HepG2 (cell line): ENCODE measurements around the gene NUDT6. TPM values are rescaled to one million over a fixed set of nuclear protein-coding genes. Genes with fewer than 3 reads are reported as not detected.

Source experiments
- E2F2 ChIP-seq: sonication (generic); formaldehyde crosslinking; IDR thresholded peaks from 2 replicates; pipeline ENCODE4 v1.4.0; 2020; ENCODE audit warnings: missing genetic modification reagents, borderline replicate concordance
- EHMT2 ChIP-seq: fragments of 200-600 bp; sonication (generic); IDR thresholded peaks from 2 replicates; pipeline ENCODE4 v1.7.0; 2017; ENCODE audit warnings: antibody characterized with exemption, low read depth, low read length, borderline replicate concordance
- HIC2 ChIP-seq: sonication (generic); formaldehyde crosslinking; IDR thresholded peaks from 2 replicates; pipeline ENCODE4 v1.9.0; 2022; ENCODE audit warnings: low read depth, missing genetic modification reagents
- HMGXB3 ChIP-seq: sonication (generic); formaldehyde crosslinking; IDR thresholded peaks from 2 replicates; pipeline ENCODE4 v1.4.0; 2020; ENCODE audit warnings: missing genetic modification reagents, borderline replicate concordance
- HOXD1 ChIP-seq: sonication (generic); formaldehyde crosslinking; IDR thresholded peaks from 2 replicates; pipeline ENCODE4 v1.5.0; 2020; ENCODE audit warnings: missing genetic modification reagents
- PRDM10 ChIP-seq: sonication (generic); formaldehyde crosslinking; IDR thresholded peaks from 2 replicates; pipeline ENCODE4 v1.4.0; 2020; ENCODE audit warnings: low read depth, missing genetic modification reagents
- SYNCRIP ChIP-seq: fragments of 200-400 bp; formaldehyde crosslinking; IDR thresholded peaks from 2 replicates; pipeline ENCODE4 v1.6.1; 2018; ENCODE audit warnings: mild to moderate bottlenecking, low read depth, low read length; ENCODE audit not compliant: insufficient read depth
- TAF15 ChIP-seq: fragments of 200-400 bp; formaldehyde crosslinking; IDR thresholded peaks from one replicate; pipeline ENCODE4 v1.6.1; 2018; ENCODE audit warnings: mild to moderate bottlenecking, low read depth, low read length; ENCODE audit not compliant: poor library complexity, severe bottlenecking
- TEAD3 ChIP-seq: optimal IDR thresholded peaks from 2 replicates; pipeline ENCODE3; 2016; ENCODE audit warnings: borderline replicate concordance
- TFDP1 ChIP-seq: IDR thresholded peaks from 2 replicates; pipeline ENCODE4 v1.6.1; 2016; ENCODE audit warnings: missing compliant biosample characterization, missing genetic modification reagents, borderline replicate concordance
- ZNF274 ChIP-seq: sonication (generic); formaldehyde crosslinking; IDR thresholded peaks from 2 replicates; pipeline ENCODE4 v1.5.1; 2020; ENCODE audit warnings: mild to moderate bottlenecking, missing genetic modification reagents
- ZNF282 ChIP-seq: fragments of 450-650 bp; IDR thresholded peaks from 2 replicates; pipeline ENCODE4 v1.6.1; 2018; ENCODE audit not compliant: partially characterized antibody
- ZNF326 ChIP-seq: sonication (generic); formaldehyde crosslinking; IDR thresholded peaks from 2 replicates; pipeline ENCODE4 v1.4.0; 2020; ENCODE audit warnings: missing genetic modification reagents, borderline replicate concordance
- ZNF547 ChIP-seq: sonication (generic); formaldehyde crosslinking; IDR thresholded peaks from 2 replicates; pipeline ENCODE4 v1.5.1; 2020; ENCODE audit warnings: mild to moderate bottlenecking, missing genetic modification reagents
- ZNF550 ChIP-seq: sonication (generic); formaldehyde crosslinking; IDR thresholded peaks from 2 replicates; pipeline ENCODE4 v1.4.0; 2020; ENCODE audit warnings: mild to moderate bottlenecking, missing genetic modification reagents, borderline replicate concordance
- polyA plus RNA-seq, 8 experiments: library from polyadenylated mRNA; depleted of rRNA in 3 of 8; stranded (reverse) in 7 of 8; unstranded in 1 of 8; fragments of >200 nt; fragmentation: Illumina TruSeq in 4 of 8; extraction: Trizol in 4 of 8; gene quantifications; 2 replicates each; pipeline versions ENCODE4 v1.2.1 to v1.2.3, GENCODE V29; 2011 to 2016; ENCODE audit warnings: low read depth in 4 of 8, missing spikeins in 1 of 8, mixed read lengths in 1 of 8; ENCODE audit not compliant: insufficient read depth in 1 of 8
- total RNA-seq, 5 experiments: library from RNA; depleted of rRNA; stranded (reverse); fragments of >200 nt; fragmentation: Illumina TruSeq; extraction: Trizol; gene quantifications; 2 replicates each; pipeline ENCODE4 v1.2.3, GENCODE V29; 2016; ENCODE audit warnings: low read depth in 1 of 5

Gene NUDT6
- total and polyA plus RNA-seq, 2 of the 13 experiments (the other 11 are each of a cell fraction or from before 2014, with no cell fraction given) = 4.8 to 8.3 TPM

GRCh38 chr4:122921971-122922876, at the start of gene NUDT6 (continued):
- TF ChIP-seq PRDM10 (no peak), E2F2 (no peak), SYNCRIP (no peak), TAF15 (no peak), ZNF282 (no peak), HOXD1 (CRISPR knock-in tag) (no peak), ZNF550 (CRISPR knock-in tag) (no peak), ZNF547 (CRISPR knock-in tag) (peak; percentile 54; the same call in 1 of the 2 replicates), HIC2 (CRISPR knock-in tag) (peak; percentile 19; the same call in 1 of the 2 replicates), EHMT2 (no peak), TEAD3 (CRISPR knock-in tag) (peak; percentile 20), ZNF274 (CRISPR knock-in tag) (no peak; the same call in none of the 2 replicates), TFDP1 (CRISPR knock-in tag) (peak; percentile 53; the same call in 1 of the 2 replicates), ZNF326 (CRISPR knock-in tag) (no peak), HMGXB3 (no peak)
